OCI-M2 (cell line): Measurements from ENCODE around the gene DHRS12.

Experiments
- DNase-seq: peaks from one replicate; lab custom pipeline; 2025; ENCODE audit not compliant: unreplicated experiment; lab: John Stamatoyannopoulos, UW

Gene DHRS12

GRCh38 chr13:51811046-51811445, 7.1 kb upstream of the DHRS12 start:
- no peak for DNase-seq

DNA sequence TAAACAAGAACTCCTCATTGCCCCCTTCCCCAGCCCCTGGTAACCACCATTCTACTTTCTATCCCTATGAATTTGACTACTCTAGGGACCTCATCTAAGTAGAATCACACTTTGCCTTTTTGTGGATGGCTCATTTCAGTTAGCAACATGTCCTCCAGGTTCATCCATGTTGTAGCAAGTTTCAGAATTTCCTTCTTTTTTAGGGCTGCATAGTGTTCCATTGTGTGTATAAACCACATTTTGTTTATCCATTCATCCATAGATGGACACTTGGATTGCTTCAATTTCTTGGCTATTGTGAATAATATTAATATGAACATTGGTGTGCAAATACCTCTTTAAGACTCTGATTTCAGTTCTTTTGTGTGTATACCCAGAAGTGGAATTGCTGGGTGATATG, 4.8 kb upstream of the DHRS12 start:
- DNase-seq = no peak

- DNase-seq = no peak
These were observed 3.1 kb upstream of the DHRS12 start for GRCh38 chr13:51807041-51807440.

DNA sequence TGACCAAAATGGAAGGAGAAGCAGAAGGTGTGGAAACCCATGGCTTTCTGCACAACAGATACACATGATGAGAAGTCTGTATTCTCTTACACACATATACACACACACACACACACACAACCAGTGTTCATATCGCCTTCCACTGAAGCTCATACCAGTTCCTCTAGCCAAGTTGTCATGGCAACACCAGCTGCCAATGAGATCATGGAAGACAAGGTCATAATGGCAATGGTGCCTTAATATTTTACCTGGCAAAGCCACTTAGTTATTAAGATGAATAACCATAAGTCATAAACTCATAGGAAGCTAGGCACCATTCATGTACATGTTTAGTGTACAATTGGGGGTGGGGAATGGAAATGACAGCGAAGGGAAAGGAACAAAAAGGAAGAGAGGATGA, 2.6 kb upstream of the DHRS12 start:
- no peak for DNase-seq

DNA sequence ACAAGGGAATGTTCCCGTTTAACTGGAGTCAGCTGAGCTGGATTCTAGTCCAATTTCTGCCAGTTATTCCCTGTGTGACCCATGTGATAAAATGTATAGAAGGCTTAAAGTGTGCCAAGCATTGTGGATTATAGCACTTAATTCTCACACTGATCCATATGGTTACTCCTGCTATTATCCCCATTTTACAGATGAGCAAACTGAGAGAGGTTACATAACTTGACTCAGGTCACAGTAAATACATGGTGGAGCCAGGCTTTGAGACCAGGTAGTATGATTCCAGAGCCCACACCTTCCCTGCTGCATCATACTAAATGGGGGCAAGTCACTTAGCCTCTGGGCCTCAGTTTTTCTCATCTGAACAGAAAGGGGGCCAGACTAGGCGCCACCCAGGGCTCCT, 2.0 kb upstream of the DHRS12 start:
- no peak for DNase-seq

GRCh38 chr13:51805313-51805712, 1.4 kb upstream of the DHRS12 start:
- DNase-seq = no peak

DNA sequence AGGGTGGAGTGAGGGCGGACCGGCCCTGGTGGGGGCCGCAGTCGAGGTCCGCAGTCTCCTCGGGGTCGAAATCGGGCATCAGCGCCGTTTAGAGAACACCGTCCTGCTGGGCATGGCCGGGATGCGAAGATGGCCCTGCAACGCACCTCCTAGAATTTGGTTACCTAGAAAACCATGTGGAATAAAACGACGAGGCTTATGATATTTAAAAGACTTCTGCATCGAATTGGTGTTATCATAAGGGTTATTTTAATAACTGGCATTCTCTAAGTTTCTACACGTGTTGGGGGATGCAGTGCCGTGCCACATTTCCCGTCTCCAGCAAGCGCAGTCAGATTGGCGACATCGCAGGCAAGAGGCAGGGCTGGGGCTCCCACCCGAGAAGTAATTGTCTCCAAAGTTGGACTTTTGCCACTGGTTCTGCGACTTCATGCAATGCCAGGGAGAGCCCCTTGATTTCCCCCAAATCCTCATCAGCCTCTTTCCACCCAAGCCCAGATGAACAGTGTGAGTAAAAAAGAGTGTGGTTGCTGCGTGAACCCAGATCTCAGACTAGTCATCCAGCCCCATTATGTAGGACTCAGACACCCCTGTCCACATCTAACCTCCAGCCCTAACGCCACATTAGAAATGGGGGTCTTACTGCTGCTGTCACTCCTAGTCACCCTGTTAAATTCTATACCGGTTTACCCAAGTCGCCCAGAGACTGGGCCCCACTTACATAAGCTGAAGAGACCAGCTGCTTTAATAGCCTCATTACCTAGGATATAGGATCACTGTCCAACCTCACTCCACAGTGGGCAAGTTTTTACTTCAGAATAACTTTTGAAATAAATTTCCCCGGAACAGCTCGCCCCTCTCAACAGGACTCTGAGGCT, 571 bp upstream of the DHRS12 start:
- no peak for DNase-seq

- DNase-seq = no peak
These were observed 1.1 kb downstream of the DHRS12 start for GRCh38 chr13:51802631-51803418.

DNA sequence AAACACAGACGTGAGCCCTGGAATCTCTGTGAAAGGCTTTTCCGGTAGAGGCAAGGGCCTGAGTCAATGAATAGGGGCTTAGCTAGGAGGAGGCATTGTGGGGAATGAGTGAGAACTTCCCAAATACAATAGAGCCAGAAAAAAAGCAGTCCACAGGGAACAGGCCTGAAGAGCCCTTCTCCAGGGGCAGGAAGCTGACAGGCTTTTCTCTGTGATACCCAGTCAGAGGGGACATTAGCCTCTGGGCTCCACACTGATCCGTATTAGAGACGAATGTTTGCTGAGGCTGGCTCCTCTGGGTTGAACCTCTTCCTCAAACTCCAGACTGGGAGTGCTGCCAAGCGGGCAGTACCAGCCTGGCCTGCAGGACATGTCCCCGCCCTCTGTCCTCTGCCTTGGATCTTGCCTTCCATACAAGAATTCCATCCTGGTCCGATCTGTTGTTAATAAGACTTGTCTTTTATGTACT, 2.3 kb downstream of the DHRS12 start:
- DNase-seq = no peak

DNA sequence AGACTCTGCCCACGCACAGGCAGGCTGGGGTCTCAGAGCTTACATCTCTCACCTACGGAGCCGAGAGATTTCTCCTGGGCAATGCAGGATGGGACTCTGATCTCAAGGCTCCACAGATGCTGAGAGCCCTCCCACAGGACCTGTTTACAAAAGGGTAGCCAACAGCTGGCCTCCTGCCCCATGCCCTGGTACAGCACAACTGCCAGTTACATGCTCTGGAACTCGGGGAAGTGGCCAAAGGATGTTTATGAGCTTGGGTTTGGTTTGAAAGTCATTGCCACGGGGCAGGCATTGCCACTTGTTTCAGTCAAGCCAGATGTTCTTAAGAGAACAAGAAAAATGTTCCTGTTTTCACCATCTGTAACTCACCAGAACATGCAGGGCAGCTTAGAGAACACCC, 3.5 kb downstream of the DHRS12 start:
- DNase-seq = no peak

- no peak for DNase-seq
These were observed 4.7 kb downstream of the DHRS12 start for GRCh38 chr13:51799261-51799660.

DNA sequence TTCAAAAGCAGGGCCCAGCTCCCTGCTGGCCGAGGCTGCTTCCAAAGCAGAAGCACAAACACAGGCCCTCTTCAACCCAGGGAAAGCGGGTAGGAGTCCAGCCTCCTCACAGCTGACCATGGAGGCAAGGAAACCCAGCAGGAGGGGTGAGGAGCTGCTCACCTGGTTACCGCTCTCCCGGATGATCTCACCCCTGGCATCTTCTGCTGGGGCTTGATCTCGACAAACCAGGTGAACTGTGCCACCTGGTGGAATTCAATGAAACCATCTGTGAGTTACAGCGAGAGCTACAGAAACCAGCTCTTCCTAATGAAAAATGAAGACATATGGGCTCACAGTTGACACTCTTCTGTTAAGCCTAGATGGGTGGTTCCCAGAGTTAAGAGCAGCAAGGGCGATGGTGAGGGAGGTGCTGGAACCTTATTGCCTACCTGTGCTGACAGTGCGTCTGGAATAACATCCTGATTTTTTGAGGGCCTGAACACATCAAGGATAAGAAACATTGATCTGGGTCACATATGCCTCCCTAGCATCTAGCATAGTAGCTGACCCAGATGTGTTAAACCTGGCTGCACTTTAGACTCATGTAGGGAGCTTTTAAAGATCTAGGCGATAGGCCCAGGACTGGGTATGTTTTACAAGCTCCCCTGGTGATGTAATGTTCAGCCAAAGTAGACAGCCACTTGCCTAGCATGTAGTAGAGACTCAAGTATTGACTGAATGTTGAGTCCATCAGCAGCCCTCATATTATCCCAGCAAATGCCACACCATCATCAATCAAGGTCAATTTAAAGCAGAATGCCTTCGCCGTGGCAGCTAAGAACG, 6.1 kb downstream of the DHRS12 start:
- no peak for DNase-seq

DNA sequence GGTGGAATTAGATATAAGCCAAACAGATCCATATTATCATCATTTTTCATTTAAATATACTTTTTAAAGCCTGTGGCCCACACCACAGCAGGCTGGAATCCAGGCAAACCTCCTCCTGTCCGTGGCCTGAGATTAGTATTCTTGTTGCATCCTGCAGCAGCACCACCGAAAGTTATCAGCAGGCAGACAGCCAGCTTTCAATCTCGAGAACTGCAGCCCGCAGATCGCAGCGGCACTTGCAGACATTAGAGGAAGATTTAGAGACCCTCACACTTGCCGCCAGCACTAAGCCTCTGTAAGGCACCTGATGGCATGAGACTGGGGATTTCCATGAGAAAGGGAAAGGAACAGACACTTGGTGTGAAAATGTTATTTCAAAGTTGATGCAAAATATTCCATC, 7.4 kb downstream of the DHRS12 start:
- no peak for DNase-seq

DNA sequence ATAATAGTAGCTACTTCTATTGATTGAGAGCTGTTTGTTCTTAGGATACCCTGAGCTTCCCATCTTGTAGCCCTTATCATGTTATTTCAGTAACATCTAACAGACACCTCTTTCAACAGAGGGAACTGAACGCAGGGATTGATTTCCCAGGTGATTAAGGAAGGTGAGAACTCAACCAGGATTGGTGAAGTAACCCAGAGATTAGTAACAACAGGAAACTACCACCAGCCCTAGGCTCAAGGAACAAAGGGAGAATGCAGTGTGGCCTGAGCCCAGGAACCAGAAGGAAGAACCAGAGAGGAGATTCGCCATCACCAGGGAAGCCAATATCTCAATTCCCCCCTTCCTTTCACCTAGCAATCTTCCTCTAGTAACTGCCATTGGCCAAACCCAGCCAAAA, 8.5 kb downstream of the DHRS12 start:
- DNase-seq = no peak

- DNase-seq = no peak
These were observed 9.0 kb downstream of the DHRS12 start for GRCh38 chr13:51794964-51795363.

DNA sequence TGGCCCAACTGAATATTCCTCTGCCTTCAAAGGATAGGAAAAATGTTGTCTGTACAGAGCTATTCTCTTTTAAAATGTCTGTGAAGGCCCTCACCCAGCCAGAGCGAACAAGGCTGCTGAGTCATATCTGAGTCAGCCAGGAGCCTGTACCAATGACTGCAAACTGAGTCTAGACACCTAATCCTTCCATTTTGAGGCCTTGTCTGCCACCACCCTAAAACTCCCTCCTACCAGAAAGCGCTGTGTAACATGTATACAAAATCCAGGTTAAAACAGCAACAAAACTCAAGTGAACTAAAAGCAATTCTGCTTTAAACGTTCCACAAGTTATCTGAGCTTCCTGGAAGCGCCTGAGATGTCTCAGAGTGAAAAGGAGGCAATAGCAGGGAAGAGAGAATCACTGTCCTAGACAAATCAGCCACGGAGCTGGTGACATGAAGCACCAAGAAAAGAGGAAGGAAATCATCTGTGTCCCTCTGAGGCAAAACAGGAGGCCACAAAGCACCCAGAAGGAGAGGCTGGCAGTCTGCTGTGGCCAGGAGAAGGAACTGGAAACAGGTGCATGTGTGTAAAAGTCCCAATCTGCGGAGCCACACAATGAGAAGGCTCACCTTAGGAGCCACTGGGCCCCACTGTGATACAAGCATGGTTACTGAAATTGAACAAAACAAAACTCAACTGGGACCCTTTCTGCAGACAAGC, 10.2 kb downstream of the DHRS12 start:
- no peak for DNase-seq

DNA sequence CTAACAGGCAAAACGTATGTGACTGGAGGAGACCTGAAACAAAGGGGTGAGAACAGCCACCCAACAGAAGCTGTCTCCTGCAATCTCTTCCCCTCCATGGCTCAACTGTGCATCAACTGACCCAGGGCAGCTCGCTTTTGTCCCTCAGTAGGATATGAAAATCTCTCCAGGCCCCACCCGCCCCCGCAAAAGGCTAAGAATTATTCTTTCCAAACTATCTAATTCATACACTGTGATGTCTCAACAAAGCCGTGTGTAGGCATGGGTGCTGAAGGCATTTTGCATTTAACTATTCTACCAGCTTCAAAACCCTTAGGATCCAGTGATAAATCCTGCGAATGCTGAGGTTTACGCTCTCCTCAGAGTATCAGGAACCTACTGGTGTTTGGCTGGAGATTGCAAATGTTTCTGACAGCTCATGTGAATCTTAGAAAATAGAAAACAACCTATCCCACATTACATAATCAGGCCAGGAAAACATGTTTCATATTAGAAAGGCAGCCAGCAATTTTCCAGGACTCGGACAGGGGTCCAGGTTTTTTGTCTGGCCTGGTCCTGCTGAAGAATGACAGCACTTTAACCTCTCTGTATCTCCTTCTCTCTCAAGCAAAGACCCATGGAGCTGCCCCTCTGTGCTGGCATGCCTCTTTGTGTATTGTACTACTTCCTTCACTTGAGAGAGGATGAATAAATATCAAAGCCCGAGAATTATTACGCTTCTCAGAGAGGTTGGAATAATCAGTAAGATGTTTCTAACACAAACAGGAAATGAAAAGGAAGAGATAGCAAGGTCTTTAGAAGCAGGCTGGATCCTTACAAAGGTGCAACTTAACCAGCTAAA, 17.3 kb downstream of the DHRS12 start:
- DNase-seq = no peak

GRCh38 chr13:51785712-51786424, 18.1 kb downstream of the DHRS12 start:
- DNase-seq = no peak

GRCh38 chr13:51784097-51784496, 19.9 kb downstream of the DHRS12 start:
- DNase-seq = no peak
